ENCODE results near the gene FOSL1. TPM values are rescaled to one million over a fixed set of nuclear protein-coding genes. Genes with fewer than 3 reads are reported as not detected.

The FOSL1 gene
- polyA plus RNA-seq, 1 donor (not counting 4 experiments of a cell fraction or from before 2014, with no cell fraction given) = 21.8 TPM

GRCh38 chr11:65931773-65932557, 31.8 kb upstream of the FOSL1 start:
- Histone ChIP-seq H2AFZ (ENCODE audit: control insufficient read depth, low read length) (no peak overlapping the region), H3K9ac (ENCODE audit: control insufficient read depth, extremely low read depth, insufficient read depth, low read length) (no peak overlapping the region), H3K9me1 (ENCODE audit: control insufficient read depth, extremely low read depth, insufficient read depth, low read length) (no peaks in the 10 kb centered on the region), H4K20me1 (ENCODE audit: control insufficient read depth, extremely low read depth, insufficient read depth, low read length) (no peaks in the 10 kb centered on the region), H3K4me3 (ENCODE audit: control insufficient read depth in 2 of 3, extremely low read depth in 1 of 3, insufficient read depth in 2 of 3, low read depth in 1 of 3, low read length in 3 of 3) (no peak overlapping the region), H3K27me3 (ENCODE audit: control insufficient read depth, extremely low read depth, insufficient read depth, low read length) (no peaks in the 10 kb centered on the region), H3K36me3 (ENCODE audit: control insufficient read depth in 2 of 2, extremely low read depth in 1 of 2, insufficient read depth in 2 of 2, low read length in 2 of 2) (no peaks in the 10 kb centered on the region), H3K4me2 (ENCODE audit: control insufficient read depth, extremely low read depth, insufficient read depth, low read depth, low read length) (no peak overlapping the region), H3K79me2 (ENCODE audit: control insufficient read depth, insufficient read depth, low read length) (no peaks in the 10 kb centered on the region), H3K27ac (ENCODE audit: control insufficient read depth, insufficient read depth, low read length) (no peak overlapping the region), H3K9me3 (ENCODE audit: control insufficient read depth, low read depth, low read length) (no peaks in the 10 kb centered on the region), H3K4me1 (ENCODE audit: control insufficient read depth, extremely low read depth, insufficient read depth, low read length) (no peaks in the 10 kb centered on the region)
- FAIRE-seq = no peak
- DNase-seq (ENCODE audit: low read depth, low spot score) = no peak
- TF ChIP-seq, protein P1, sequence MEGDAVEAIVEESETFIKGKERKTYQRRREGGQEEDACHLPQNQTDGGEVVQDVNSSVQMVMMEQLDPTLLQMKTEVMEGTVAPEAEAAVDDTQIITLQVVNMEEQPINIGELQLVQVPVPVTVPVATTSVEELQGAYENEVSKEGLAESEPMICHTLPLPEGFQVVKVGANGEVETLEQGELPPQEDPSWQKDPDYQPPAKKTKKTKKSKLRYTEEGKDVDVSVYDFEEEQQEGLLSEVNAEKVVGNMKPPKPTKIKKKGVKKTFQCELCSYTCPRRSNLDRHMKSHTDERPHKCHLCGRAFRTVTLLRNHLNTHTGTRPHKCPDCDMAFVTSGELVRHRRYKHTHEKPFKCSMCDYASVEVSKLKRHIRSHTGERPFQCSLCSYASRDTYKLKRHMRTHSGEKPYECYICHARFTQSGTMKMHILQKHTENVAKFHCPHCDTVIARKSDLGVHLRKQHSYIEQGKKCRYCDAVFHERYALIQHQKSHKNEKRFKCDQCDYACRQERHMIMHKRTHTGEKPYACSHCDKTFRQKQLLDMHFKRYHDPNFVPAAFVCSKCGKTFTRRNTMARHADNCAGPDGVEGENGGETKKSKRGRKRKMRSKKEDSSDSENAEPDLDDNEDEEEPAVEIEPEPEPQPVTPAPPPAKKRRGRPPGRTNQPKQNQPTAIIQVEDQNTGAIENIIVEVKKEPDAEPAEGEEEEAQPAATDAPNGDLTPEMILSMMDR (optimal IDR thresholded peaks at IDR 0.05 in 1 of 3, IDR thresholded peaks at IDR 0.05 in 1 of 3, conservative IDR thresholded peaks at IDR 0.05 in 1 of 3; ENCODE audit: extremely low read depth in 1 of 3, insufficient read depth in 2 of 3, low read length in 3 of 3) = peak in 1 of 3 experiments; percentile 5
- no peak for TF ChIP-seq EZH2 (IDR thresholded peaks at IDR 0.05; ENCODE audit: low read length)
- dilution Hi-C loops (cut with MboI; ENCODE audit: extremely low pct_ligation_motif_present, low sequenced_read_pairs) = no loop called here

GRCh38 chr11:65928667-65929066, 28.5 kb upstream of the FOSL1 start:
- dilution Hi-C loops (cut with MboI; ENCODE audit: extremely low pct_ligation_motif_present, low sequenced_read_pairs) = no loop called here

More at GRCh38 chr11:65928667-65929066, 28.5 kb upstream of the FOSL1 start:
- TF ChIP-seq EZH2 (IDR thresholded peaks at IDR 0.05; ENCODE audit: low read length) = no peak
- TF ChIP-seq, protein P1 (optimal IDR thresholded peaks at IDR 0.05 in 1 of 3, IDR thresholded peaks at IDR 0.05 in 1 of 3, conservative IDR thresholded peaks at IDR 0.05 in 1 of 3; ENCODE audit: extremely low read depth in 1 of 3, insufficient read depth in 2 of 3, low read length in 3 of 3) = no peak
- no peaks in the 10 kb centered on the region for H3K27me3 ChIP-seq (ENCODE audit: control insufficient read depth, extremely low read depth, insufficient read depth, low read length)
- H2AFZ ChIP-seq (ENCODE audit: control insufficient read depth, low read length) = no peak overlapping the region
- no peak for FAIRE-seq
- H4K20me1 ChIP-seq (ENCODE audit: control insufficient read depth, extremely low read depth, insufficient read depth, low read length) = no peaks in the 10 kb centered on the region
- DNase-seq (ENCODE audit: low read depth, low spot score) = no peak
- H3K4me2 ChIP-seq (ENCODE audit: control insufficient read depth, extremely low read depth, insufficient read depth, low read depth, low read length) = no peak overlapping the region
- no peak overlapping the region for H3K4me3 ChIP-seq (ENCODE audit: control insufficient read depth in 2 of 3, extremely low read depth in 1 of 3, insufficient read depth in 2 of 3, low read depth in 1 of 3, low read length in 3 of 3)
- no peaks in the 10 kb centered on the region for H3K9me3 ChIP-seq (ENCODE audit: control insufficient read depth, low read depth, low read length)
- no peaks in the 10 kb centered on the region for H3K4me1 ChIP-seq (ENCODE audit: control insufficient read depth, extremely low read depth, insufficient read depth, low read length)
- no peak overlapping the region for H3K27ac ChIP-seq (ENCODE audit: control insufficient read depth, insufficient read depth, low read length)
- no peaks in the 10 kb centered on the region for H3K9me1 ChIP-seq (ENCODE audit: control insufficient read depth, extremely low read depth, insufficient read depth, low read length)
- no peak overlapping the region for H3K9ac ChIP-seq (ENCODE audit: control insufficient read depth, extremely low read depth, insufficient read depth, low read length)
- peaks cover 2 to 6% of the 10 kb centered on the region in 2 experiments for H3K36me3 ChIP-seq (ENCODE audit: control insufficient read depth in 2 of 2, extremely low read depth in 1 of 2, insufficient read depth in 2 of 2, low read length in 2 of 2)
- no peaks in the 10 kb centered on the region for H3K79me2 ChIP-seq (ENCODE audit: control insufficient read depth, insufficient read depth, low read length)

Data from keratinocyte (primary cell).